Measurements from ENCODE around the gene KRTAP10-6.

DNA sequence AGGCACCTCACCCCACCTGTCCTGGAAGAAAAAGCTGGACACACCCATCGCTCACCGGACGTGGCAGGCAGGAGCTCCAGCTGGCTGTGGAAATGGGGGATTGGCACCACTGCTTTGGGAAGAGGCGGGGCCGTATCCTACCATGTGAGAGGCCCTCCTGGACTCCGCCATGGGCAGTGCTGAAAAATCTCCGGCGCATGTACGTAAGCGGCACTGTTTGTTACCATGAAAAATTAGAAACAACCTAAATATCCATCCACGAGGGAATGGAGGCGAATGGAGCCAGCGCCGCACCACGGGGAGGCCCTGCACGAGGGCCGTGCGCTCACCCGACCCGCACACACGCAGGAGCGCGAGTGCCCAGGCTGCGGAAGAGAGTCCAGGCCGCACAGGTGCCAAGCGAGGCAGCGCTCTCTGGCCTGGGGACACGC lies 22.7 kb upstream of the KRTAP10-6 start:
- no peak for TF ChIP-seq REST (IDR thresholded peaks at IDR 0.05; ENCODE audit: insufficient replicate concordance, low read depth)
- no peak for TF ChIP-seq CTCF (IDR thresholded peaks at IDR 0.05; ENCODE audit: insufficient read depth, low read length)

All from HL-60 (cell line).